Uterus (tissue), 2 donors: ENCODE results near the gene PSME3IP1.

Source experiments
- CTCF ChIP-seq, 4 experiments: fragments of 200-600 bp in 2 of 4; fragments of 450-650 bp in 2 of 4; sonication (generic) in 2 of 4; IDR thresholded peaks; one replicate each; pipeline ENCODE4 v1.5.1; 2016 to 2019; ENCODE audit warnings: antibody characterized with exemption in 4 of 4, mild to moderate bottlenecking in 2 of 4, moderate library complexity in 1 of 4
- POLR2A ChIP-seq, 2 donors: fragments of 450-650 bp; IDR thresholded peaks; one replicate each; pipeline ENCODE4 v1.6.1; 2016; ENCODE audit warnings: antibody characterized with exemption in 2 of 2, mild to moderate bottlenecking in 1 of 2, moderate library complexity in 1 of 2

GRCh38 chr16:57186872-57187854 lies 1.3 kb upstream of the PSME3IP1 start:
- TF ChIP-seq CTCF (IDR thresholded peaks at IDR 0.05): no peak
- no peak for TF ChIP-seq POLR2A (IDR thresholded peaks at IDR 0.05)
